Suprapubic skin (tissue), 4 donors: ENCODE data around the gene FMO4. TPM values are rescaled to one million over a fixed set of nuclear protein-coding genes. Genes with fewer than 3 reads are reported as not detected.

ENCODE experiments used
- DNase-seq, 2 donors: peaks; one replicate each; pipeline ENCODE4 v3.0.0-alpha.2; 2019; ENCODE audit warnings: low spot score in 2 of 2
- H3K27ac ChIP-seq: fragments of 200-600 bp; sonication (generic); one replicate; pipeline ENCODE4 v1.5.1; 2019
- H3K27me3 ChIP-seq: fragments of 200-600 bp; sonication (generic); one replicate; pipeline ENCODE4 v1.5.1; 2019
- H3K36me3 ChIP-seq: fragments of 200-600 bp; sonication (generic); one replicate; pipeline ENCODE4 v1.5.1; 2019
- H3K4me1 ChIP-seq: fragments of 200-600 bp; sonication (generic); one replicate; pipeline ENCODE4 v1.5.1; 2019
- H3K4me3 ChIP-seq: fragments of 200-600 bp; sonication (generic); one replicate; pipeline ENCODE4 v1.5.1; 2019; ENCODE audit warnings: mild to moderate bottlenecking
- H3K9me3 ChIP-seq: fragments of 200-600 bp; sonication (generic); one replicate; pipeline ENCODE4 v1.5.1; 2019
- CTCF ChIP-seq, 2 donors: fragments of 200-600 bp in 1 of 2; fragments of 450-650 bp in 1 of 2; sonication (generic) in 1 of 2; IDR thresholded peaks; one replicate each; pipeline ENCODE4 v1.5.1; 2016 to 2019; ENCODE audit warnings: antibody characterized with exemption in 2 of 2, mild to moderate bottlenecking in 1 of 2, moderate library complexity in 1 of 2
- EP300 ChIP-seq: sonication (generic); formaldehyde crosslinking; IDR thresholded peaks from one replicate; pipeline ENCODE4 v1.6.1; 2017; ENCODE audit warnings: antibody characterized with exemption
- POLR2A ChIP-seq, 2 donors: fragments of 450-650 bp; IDR thresholded peaks; one replicate each; pipeline ENCODE4 v1.6.1; 2017; ENCODE audit warnings: antibody characterized with exemption in 2 of 2, mild to moderate bottlenecking in 2 of 2, moderate library complexity in 2 of 2
- POLR2AphosphoS5 ChIP-seq, 3 donors: sonication (generic); formaldehyde crosslinking; IDR thresholded peaks; one replicate each; pipeline ENCODE4 v1.6.1; 2017; ENCODE audit warnings: antibody characterized with exemption in 3 of 3
- WGBS: methylation state at CpG from one replicate; pipeline ENCODE4 v1.1.5; 2018; 5-methylcytosine and 5-hydroxymethylcytosine counted together
- total RNA-seq, 4 donors: library from RNA; depleted of rRNA; stranded (reverse); fragments of >200 nt; gene quantifications; one replicate each; pipeline ENCODE4 v1.1.0, GENCODE V29; 2016

FMO4 gene
- total RNA-seq, 4 donors from 2014 or later: 1.5 to 6.6 (median 2.7) TPM

DNA sequence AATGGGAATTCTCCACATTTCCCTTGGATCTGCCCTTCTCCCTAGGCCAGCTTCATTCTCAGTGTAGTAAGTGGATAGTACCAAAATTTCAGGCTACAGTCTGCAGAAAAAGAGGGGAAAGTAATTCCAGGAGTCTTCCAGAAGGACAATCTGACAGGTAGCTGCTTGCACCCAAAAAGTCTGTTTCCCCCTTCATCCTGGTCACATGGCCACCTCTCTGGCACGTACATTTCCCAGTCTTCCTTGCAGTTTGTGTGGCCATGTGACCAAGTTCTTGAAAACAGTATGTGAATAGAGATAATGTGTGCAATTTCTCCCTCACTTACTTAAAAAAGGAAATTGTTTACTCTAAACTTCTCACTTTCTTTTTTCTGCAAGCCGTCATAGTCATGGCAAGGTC is 14.6 kb upstream of the FMO4 start:
- TF ChIP-seq POLR2AphosphoS5 (IDR thresholded peaks at IDR 0.05) (no peak), EP300 (no peak), CTCF (IDR thresholded peaks at IDR 0.05) (no peak), POLR2A (IDR thresholded peaks at IDR 0.05) (no peak)
- no peak for DNase-seq
- no peaks in the 10 kb centered on the region for H3K36me3 ChIP-seq
- H3K4me1 ChIP-seq: no peaks in the 10 kb centered on the region
- 91% methylated on average over 2 of the region's 2 CpGs for WGBS
- no peaks in the 10 kb centered on the region for H3K27me3 ChIP-seq
- no peak overlapping the region for H3K4me3 ChIP-seq
- no peak overlapping the region for H3K27ac ChIP-seq
- peaks cover 9% of the 10 kb centered on the region for H3K9me3 ChIP-seq

GRCh38 chr1:171300401-171300800 is 13.6 kb upstream of the FMO4 start:
- peaks cover 9% of the 10 kb centered on the region for H3K9me3 ChIP-seq
- no peaks in the 10 kb centered on the region for H3K36me3 ChIP-seq
- no peaks in the 10 kb centered on the region for H3K27me3 ChIP-seq
- H3K4me1 ChIP-seq: no peaks in the 10 kb centered on the region
- TF ChIP-seq POLR2AphosphoS5 (IDR thresholded peaks at IDR 0.05) (no peak), EP300 (no peak), CTCF (IDR thresholded peaks at IDR 0.05) (no peak), POLR2A (IDR thresholded peaks at IDR 0.05) (no peak)
- 92% methylated on average over 1 of the region's 1 CpG for WGBS
- no peak overlapping the region for H3K4me3 ChIP-seq
- no peak for DNase-seq
- H3K27ac ChIP-seq: no peak overlapping the region

DNA sequence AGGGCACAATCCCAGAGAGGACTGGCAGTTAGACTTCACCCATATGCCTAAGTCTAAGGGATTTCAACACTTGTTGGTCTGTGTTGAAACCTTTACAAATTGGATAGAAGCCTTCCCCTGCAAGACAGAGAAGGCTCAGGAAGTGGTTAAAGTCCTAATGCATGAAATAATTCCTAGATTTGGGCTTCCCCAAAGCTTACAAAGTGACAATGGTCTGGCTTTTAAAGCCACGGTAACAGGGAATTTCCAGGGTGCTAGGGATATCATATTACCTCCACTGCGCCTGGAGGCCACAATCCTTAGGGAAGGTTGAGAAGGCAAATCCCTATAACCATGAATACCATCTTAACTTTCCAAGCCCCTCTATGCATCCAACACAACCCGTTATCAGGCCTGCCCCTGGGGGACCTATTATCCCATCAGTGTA is 3.3 kb upstream of the FMO4 start:
- Histone ChIP-seq H3K27me3 (no peaks in the 10 kb centered on the region), H3K27ac (no peak overlapping the region), H3K4me3 (no peak overlapping the region), H3K4me1 (peaks cover 5% of the 10 kb centered on the region), H3K9me3 (no peaks in the 10 kb centered on the region), H3K36me3 (no peaks in the 10 kb centered on the region)
- 66% methylated on average over 3 of the region's 3 CpGs for WGBS
- DNase-seq: no peak
- no peak for TF ChIP-seq POLR2AphosphoS5 (IDR thresholded peaks at IDR 0.05)
- no peak for TF ChIP-seq CTCF (IDR thresholded peaks at IDR 0.05)
- TF ChIP-seq EP300: no peak
- no peak for TF ChIP-seq POLR2A (IDR thresholded peaks at IDR 0.05)

DNA sequence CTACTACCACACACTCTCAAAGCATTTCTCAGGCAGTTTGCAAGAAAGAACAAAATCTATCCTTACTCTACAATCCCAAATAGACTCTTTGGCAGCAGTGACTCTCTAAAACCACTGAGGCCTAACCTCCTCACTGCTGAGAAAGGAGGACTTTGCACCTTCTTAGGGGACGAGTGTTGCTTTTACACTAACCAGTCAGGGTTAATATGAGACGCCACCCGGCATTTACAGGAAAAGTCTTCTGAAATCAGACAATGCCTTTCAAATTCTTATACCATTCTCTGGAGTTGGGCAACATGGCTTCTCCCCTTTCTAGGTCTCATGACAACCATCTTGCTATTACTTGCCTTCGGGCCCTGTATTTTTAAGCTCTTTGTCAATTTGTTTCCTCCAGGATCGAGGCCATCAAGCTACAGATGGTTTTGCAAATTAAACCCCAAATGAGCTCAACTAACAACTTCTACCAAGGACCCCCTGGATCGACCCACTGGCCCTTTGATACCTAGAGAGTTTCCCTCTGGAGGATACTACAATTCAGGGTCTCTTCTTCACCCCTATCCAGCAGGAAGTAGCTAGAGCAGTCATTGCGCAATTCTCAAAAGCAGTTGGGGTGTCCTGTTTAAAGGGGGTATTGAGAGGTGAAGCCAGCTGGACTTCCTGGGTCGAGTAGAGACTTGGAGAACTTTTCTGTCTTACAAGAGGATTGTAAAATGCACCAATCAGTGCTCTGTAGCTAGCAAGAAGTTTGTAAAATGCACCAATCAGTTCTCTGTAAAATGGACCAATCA is 2.0 kb upstream of the FMO4 start:
- Histone ChIP-seq H3K27me3 (no peaks in the 10 kb centered on the region), H3K4me1 (peaks cover 5% of the 10 kb centered on the region), H3K4me3 (no peak overlapping the region), H3K36me3 (no peaks in the 10 kb centered on the region), H3K27ac (no peak overlapping the region), H3K9me3 (no peaks in the 10 kb centered on the region)
- DNase-seq: no peak
- no peak for TF ChIP-seq CTCF (IDR thresholded peaks at IDR 0.05)
- no peak for TF ChIP-seq EP300
- TF ChIP-seq POLR2A (IDR thresholded peaks at IDR 0.05): no peak
- TF ChIP-seq POLR2AphosphoS5 (IDR thresholded peaks at IDR 0.05): no peak
- 88% methylated on average over 8 of the region's 8 CpGs for WGBS

- H3K4me3 ChIP-seq: no peak overlapping the region
- no peaks in the 10 kb centered on the region for H3K9me3 ChIP-seq
- peaks cover 5% of the 10 kb centered on the region for H3K4me1 ChIP-seq
- no peak overlapping the region for H3K27ac ChIP-seq
- no peaks in the 10 kb centered on the region for H3K27me3 ChIP-seq
- 0% methylated on average over 1 of the region's 1 CpG for WGBS
- H3K36me3 ChIP-seq: no peaks in the 10 kb centered on the region
- DNase-seq: no peak
- TF ChIP-seq EP300: no peak
- no peak for TF ChIP-seq POLR2AphosphoS5 (IDR thresholded peaks at IDR 0.05)
- no peak for TF ChIP-seq CTCF (IDR thresholded peaks at IDR 0.05)
- TF ChIP-seq POLR2A (IDR thresholded peaks at IDR 0.05): no peak
Observed at GRCh38 chr1:171313319-171313834, 606 bp upstream of the FMO4 start.
